GM20431 (cell line): Measurements from ENCODE around the gene CRYGB.
"Not testable (repeated sequence)": the region's sequence is repeated elsewhere in the genome, so short reads cannot be mapped to it uniquely, and the experiment has no call there.

Experiments
- in situ Hi-C: fragments of 300-500 bp; cut with MseI, MboI; formaldehyde crosslinking; loops from one replicate; pipeline ENCODE4 v1.15.0; 2020; ENCODE audit warnings: low sequenced_read_pairs; ENCODE audit not compliant: unreplicated experiment

CRYGB gene

DNA sequence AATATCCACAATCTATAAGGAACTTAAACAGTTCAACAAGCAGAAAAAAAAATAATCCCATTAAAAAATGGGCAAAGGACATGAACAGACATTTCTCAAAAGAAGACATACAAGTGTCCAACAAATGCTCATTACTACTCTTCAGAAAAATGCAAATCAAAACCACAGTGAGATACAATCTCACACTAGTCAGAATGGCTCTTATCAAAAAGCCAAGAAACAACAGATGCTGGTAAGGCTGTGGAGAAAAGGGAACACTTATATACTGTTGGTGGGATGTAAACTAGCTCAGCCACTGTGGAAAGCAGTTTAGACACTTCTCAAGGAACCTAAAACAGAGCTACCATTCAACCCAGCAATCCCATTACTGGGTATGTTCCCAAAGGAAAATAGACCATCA, 7.2 kb upstream of the CRYGB start:
- in situ Hi-C loops, result no loop called here

DNA sequence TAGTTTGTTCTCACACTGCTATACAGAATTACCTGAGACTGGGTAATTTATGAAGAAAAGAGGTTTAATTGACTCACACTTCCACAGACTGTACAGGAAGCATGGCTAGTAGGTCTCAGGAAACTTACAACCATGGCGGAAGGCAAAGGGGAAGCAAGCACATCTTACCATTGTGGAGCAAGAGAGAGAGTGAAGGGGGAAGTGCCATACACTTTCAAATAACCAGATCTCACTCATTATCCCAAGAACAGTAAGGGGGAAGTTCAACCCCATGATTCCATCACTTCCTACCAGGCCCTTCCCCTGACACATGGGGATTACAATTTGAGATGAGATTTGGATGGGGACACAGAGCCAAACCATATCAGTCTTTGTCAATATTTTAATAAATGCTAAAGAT, 5.0 kb upstream of the CRYGB start:
- in situ Hi-C loops, result no loop called here

DNA sequence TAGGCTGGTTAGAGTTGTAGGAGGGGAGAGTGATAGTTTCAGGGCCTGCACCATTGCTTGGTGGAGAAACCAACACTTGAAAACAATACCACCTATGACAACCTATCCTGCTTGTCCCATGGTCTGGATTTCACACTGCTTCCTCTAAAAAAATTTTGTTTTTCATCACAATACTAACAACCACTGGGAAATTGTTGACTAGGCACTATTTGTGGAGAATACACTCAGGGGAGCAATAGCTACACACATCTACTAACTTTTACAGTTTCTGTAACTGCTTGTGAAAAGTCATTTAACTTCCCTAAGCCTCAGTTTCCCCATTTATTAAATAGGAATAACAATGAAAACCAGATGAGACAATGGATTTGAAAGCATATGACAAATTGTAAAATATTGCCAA, 4.1 kb upstream of the CRYGB start:
- in situ Hi-C loops, result no loop called here

DNA sequence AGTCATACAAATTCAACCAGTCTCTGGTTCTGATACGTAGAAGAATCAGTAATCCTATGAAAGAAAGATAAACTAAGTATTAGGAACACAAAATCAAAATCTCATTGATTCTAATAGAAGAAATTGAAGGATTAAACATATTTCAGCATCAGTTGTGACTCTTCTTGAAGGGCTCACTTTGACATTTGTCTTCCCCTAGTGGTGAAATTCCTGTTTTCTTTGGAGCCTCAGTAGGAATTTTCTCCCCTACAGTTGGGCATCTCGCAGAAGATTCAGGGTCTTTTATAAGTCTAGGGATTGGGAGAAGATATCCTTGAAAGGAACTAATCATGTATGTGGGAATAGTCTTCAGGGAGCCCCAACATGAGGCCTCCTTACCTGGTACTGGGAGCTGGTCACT, 2.8 kb upstream of the CRYGB start:
- in situ Hi-C loops, result no loop called here

DNA sequence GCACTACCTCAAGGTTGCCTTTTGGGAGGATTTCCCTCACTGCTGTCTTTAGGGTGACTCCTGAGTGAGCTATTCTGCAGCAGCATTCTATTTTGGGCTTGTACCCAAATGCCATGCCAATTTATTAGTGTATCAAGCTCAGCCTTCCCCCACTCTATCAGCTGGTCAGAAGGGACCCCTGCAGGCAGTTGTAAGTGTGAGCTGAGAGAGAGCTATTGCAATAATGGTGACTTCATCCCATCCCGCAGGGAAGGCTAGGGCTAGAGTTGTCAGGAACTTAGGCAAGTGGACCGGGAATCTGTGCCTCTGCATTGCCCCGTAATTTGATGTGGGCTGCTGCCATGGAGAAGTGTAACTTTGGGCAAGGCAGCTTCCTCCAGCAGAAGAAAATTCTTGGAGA, 1.8 kb upstream of the CRYGB start:
- in situ Hi-C loops, result no loop called here

DNA sequence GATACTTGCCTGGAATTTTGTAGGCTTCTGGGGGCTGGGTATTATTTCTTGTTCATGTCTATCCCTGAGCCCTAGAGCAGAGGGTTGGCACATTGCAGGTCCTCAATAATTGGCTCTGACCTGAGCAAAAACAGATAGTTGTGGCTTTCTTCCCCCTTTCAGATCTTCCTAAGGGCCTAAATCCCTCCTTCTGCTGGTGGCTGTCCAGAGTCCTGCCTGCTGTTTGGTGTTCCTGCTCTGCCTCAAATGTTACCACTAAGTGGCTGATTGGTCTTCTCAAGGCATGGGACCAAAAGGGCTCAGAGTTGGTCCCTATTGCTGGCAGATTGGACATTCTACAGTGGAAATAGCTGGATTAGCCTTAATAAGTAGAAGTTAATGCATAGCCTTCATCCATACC, 1.1 kb upstream of the CRYGB start:
- in situ Hi-C loops, result no loop called here

DNA sequence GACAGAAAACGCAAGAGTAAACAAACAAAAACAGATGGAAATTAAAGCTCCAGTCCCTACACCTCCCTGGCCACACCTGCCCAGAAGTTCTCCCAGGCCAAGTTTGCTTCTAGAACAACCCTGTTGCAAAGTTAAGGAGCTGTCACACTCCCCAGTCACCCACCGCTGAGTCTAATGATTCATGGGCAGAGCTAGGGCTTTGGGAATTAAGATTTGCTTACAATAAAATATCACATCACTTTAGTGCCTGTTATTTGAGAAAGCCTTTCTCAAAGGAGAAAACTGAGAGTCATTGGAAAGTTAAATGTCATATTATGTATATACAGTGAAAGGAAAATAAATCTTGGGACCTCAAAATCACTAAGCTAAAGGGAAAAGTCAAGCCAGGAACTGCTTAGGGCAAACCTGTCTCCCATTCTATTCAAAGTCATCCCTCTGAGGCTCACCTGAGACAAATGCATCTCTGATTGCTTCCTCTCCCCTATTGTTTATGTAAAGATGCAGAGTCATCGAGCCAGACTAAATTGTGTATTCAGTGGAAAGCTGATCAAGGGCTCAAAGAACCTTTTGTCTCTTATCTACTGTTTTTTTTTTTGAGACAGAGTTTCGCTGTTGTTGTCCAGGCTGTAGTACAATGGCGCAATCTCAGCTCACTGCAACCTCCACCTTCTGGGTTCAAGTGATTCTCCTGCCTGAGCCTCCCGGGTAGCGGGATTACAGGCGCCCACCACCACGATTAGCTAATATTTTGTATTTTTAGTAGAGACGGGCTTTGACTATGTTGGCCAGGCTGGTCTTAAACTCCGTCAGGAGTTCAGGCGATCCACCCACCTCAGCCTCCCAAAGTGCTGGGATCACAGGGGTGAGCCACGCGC, 2.8 kb downstream of the CRYGB start:
- in situ Hi-C loops, result no loop called here

DNA sequence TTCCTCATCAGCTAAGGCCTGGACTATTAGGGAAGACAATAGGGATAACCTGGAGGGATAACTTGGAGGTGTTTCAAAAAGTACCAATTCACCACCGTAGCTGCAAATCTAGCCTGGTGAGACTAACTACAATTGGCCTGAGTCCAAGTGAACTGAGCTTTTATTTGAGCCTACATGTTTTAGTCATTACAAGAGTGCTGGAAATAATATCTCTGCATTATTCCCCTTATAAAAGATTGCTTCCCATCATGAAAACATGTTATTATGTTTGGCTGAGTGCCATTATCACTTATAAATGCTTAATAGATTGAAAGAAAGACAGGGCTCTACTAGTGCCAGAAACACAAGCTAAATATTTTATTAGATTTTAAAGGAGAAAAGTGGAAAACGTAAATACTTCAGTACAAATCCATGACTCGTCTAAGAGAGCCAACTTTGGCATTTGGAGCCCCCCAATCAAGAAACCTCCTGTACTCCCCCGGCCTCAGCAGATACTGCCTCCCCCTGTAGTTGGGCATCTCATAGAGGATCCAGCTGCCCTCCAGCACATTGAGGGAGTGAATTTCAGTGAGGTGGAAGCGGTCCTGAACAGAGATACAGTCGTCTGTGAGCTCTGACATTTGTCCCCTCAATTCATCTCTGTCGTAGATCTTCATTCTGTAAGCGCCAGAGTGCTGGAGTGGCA, 3.6 kb downstream of the CRYGB start:
- in situ Hi-C loops, result no loop called here

DNA sequence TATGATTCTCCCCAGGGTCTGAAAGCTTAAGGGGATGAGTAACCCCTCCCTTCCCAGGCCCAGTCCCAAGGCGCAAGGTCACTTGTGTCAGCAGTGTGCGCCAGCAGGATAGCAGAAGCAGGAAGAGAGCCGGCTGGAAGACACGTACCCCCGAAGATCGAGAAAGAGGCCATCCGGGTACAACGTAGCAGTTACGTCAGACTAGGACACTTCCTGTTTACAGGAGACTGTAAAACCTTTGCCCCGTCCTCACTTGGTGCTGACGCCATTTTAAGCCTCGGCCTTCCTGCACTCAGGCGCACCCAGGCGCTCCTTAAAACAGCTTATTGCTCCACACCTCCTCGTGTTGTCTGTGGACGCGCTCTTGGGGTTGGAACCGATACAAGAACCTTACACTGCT, 6.5 kb downstream of the CRYGB start:
- in situ Hi-C loops, result no loop called here

DNA sequence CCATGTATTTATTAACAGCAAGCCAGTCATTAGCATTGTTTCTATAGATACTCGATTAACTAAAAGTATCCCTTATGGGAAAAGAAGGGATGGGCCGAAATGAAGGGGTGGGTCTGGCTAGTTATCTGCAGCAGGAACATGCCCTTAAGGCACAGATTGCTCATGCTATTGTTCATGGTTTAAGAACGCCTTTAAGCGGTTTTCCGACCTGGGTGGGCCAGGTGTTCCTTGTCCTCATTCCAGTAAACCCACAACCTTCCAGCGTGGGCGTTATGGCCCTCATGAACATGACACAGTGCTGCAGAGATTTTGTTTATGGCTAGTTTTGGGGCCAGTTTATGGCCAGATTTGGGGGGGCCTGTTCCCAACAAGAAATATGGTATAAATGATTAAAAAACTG, 7.6 kb downstream of the CRYGB start:
- in situ Hi-C loops, result not testable (repeated sequence)

DNA sequence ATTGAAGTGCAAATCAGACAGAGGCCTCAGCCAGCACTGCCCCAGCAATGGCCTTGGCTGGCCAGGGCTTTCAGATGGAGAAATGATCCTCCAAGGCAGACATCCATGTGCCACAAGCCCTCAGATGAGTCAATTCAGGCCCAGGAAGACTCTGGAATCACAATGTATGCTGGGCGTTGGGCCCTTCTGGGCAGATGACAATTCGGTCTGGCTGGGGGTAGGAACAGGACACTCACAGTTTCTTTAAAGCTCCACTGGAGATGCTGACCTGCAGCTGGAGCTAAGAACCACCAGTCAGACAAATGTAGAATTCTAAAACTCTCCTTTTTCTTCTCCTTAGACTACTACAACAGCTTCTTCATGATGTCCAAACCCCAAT, 9.3 kb downstream of the CRYGB start:
- in situ Hi-C loops, result no loop called here

DNA sequence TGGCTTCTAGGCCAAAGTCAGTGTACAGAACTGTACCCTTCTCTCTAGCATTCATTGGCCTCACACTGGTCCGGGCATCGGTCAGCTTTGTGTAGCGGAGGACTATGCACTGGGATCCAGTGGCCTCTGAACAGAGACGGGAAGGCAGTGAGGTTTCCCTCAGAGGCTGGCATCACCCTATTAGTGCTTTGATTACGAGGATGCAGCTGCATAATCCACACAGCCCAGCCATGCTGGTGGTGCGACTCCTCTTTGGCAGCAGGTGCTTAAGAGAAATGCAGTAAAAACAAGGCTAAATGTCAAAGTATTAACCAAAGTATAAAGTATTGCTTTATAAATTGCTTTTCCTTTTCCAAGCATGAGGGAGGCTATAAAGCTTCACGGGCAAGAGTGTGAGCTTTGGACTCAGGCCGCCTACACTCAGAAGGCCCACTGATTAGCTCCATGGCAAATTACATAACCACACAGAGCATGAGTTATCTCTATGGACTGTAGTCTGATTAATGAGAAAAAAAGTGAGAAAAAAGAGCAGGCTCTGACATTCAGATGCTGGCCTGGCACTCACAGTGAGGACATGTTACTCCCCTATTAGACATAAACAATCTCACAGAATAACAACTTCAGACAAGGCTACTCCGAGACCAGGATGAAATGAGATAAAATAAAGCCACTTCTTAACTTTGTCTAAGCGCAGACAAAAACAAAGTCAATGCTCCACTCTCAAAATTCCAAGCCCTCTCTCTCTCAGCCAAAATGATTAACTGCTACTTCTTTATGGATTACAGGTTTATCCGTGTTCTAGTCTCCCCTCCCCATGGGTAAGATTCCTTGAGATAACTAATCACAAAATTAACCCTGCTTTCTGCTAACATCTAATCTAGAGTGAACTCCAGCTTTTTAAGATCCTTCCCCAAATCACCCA, 9.9 kb downstream of the CRYGB start:
- in situ Hi-C loops, result no loop called here

DNA sequence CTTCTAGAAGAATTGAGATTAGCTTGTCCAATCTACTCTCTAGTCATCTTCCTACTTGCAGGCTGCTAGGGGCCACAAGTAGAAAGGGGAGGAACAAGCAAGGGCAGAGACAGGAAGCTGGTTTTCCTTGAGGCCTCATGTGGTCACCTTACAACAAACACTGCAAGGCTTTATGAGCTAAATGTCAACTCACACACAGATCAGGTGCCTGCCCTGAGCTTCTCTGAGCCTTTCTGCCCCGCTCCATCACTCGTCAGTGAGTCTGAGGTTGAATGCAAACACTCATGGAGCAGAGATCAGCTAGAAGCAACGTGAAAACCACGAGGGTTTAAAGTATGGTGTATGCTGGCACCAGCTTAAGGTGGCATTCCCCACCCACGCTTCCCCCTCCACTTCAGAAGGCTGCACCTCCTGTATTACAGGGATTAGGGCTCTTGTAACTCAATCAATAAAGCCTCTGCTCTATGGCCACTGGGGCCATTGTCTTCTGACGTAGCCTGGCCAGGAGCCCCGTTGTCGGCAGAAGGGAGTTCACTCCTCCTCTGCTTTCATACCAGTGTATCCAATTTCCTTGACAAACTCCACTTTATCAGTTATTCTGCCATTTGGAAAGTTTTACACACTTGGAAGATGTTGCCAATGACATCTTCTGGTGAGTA, 10.9 kb downstream of the CRYGB start:
- in situ Hi-C loops, result no loop called here

DNA sequence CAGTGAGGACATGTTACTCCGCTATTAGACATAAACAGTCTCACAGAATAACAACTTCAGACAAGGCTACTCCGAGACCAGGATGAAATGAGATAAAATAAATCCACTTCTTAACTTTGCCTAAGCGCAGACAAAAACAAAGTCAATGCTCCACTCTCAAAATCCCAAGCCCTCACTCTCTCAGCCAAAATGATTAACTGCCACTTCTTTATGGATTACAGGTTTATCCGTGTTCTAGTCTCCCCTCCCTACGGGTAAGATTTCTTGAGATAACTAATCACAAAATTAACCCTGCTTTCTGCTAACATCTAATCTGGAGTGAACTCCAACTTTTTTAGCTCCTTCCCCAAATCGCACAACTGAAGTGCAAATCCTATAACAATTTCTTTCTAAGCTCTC, 15.2 kb downstream of the CRYGB start:
- in situ Hi-C loops, result no loop called here

DNA sequence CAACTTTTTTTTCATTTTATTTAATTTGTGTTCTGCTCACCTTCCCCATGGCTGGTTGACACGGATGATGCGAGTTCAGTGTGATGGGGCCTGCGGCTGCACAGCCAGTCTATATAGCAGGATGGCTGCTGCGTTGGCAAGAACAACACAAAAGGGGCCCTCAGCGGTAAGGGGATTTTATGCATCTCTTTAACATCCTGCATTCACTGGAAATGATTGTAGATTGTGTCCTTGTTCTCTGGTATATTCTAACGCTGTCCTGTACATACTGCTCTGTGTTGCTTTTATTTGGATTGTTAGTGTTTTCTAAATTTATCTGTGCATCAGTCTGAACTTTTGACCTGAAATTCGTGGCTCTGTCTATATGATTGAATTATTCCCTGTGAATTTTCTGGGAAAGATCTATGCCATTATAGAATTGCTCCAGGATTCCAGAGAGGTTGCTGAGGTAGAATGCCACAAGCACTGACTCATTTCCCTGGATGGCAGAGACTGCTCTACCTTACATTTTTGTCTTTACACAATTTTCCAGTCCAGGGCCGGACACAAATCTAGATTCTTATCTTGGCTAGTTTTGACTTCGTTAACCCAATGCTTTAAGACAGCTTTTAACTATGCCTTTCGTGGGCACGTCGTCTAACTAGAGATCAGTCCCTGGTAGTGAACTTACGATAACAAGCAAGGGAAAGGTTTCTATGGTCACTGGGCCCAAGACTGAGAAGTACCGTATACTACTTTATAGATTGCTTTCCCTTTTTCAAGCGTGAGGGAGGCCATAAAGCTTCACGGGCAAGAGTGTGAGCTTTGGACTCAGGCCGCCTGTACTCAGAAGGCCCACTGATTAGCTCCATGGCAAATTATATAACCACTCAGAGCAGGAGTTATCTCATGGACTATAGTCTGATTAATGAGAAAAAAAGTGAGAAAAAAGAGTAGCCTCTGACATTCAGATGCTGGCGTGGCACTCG, 15.9 kb downstream of the CRYGB start, which contains the start of gene CRYGC:
Gene CRYGC (minus strand): TSS at position 85 of the 968 bp plus-strand sequence. CDS start 36 bp downstream, at position 49.
- in situ Hi-C loops, result no loop called here

DNA sequence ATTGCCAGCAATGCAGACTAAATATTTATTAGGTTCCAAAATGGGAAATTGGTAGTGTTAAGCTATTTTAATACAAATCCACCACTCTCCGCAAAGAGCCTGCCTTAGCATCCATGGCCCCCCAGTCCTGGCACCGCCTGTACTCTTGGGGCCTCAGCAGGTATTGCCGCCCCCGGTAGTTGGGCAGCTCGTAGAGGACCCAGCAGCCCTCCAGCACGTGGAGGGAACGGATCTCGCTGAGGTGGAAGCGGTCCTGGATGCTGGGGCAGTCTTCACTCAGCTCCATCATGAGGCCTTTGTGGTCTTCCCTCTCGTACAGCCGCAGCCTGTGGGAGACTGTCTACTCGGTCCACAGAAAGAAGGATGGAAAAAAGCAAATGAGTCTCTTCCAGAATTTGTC, 17.8 kb downstream of the CRYGB start:
- in situ Hi-C loops, result no loop called here

DNA sequence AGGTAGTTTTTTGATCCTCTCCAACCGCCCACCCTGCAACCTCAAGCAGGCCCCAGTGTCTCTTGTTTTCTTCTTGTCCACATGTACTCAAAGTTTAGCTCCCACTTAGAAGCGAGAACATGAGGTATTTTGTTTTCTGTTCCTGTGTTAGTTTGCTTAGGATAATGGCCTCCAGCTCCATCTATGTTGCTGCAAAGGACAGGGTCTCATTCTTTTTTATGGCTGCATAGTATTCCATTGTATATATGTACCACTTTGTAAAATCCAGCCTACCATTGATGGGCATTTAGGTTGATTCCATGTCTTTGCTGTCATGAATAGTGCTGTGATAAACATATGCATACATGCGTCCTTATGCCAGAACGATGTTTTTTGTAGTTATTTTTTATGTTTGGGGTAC, 18.9 kb downstream of the CRYGB start:
- in situ Hi-C loops, result no loop called here

DNA sequence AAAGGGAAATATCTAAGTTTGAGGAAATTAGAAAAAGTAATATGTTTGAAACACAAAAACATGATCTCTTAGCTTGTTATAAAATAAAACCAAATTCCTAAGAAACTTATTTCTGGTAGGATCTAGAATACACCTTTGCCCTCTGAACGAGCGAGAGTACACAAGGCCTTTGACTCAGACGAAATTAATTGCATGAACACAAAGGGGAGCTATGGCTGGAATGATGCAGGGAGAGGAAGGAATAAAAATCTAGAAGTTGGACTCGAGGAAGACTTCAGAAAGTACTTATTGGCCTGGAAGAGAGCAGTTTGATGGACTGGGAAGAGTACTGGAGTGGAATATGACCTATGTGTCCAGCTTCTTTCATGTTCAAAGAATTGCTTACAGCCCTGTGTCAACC, 20.7 kb downstream of the CRYGB start:
- in situ Hi-C loops, result no loop called here
